HepG2 (cell line): ENCODE measurements around the gene LYPD4. TPM values are rescaled to one million over a fixed set of nuclear protein-coding genes. Genes with fewer than 3 reads are reported as not detected.

Experiments
- ATF1 ChIP-seq: IDR thresholded peaks from 2 replicates; pipeline ENCODE4 v1.6.1; 2016; ENCODE audit warnings: mild to moderate bottlenecking, control low read depth
- CREB1 ChIP-seq, 2 experiments: fragments of 450-650 bp in 1 of 2; IDR thresholded peaks; 2 replicates each; pipeline ENCODE4 v1.6.1; 2016 to 2017; ENCODE audit warnings: control low read depth in 1 of 2, mild to moderate bottlenecking in 1 of 2, missing compliant biosample characterization in 1 of 2, missing genetic modification characterization in 1 of 2
- ELF1 ChIP-seq: sonication (generic); formaldehyde crosslinking; IDR thresholded peaks from 2 replicates; pipeline ENCODE4 v1.4.0; 2020; ENCODE audit warnings: missing genetic modification reagents
- ETV6 ChIP-seq: sonication (generic); formaldehyde crosslinking; conservative IDR thresholded peaks from 2 replicates; pipeline ENCODE4 v1.4.0; 2020; ENCODE audit warnings: missing genetic modification reagents
- FOXP1 ChIP-seq, 2 experiments: fragments of 450-650 bp in 1 of 2; IDR thresholded peaks; 2 replicates each; pipeline ENCODE4 v1.6.1; 2017 to 2018; ENCODE audit warnings: antibody characterized with exemption in 1 of 2
- HMG20A ChIP-seq: IDR thresholded peaks from 2 replicates; pipeline ENCODE4 v1.6.1; 2016; ENCODE audit warnings: borderline replicate concordance
- HNRNPL ChIP-seq: fragments of 200-400 bp; formaldehyde crosslinking; IDR thresholded peaks from 2 replicates; pipeline ENCODE4 v1.6.1; 2017; ENCODE audit warnings: mild to moderate bottlenecking, low read depth, low read length
- JUN ChIP-seq: sonication (generic); formaldehyde crosslinking; IDR thresholded peaks from 2 replicates; pipeline ENCODE4 v1.4.0; 2020; ENCODE audit warnings: mild to moderate bottlenecking, missing genetic modification reagents
- KLF12 ChIP-seq: sonication (generic); formaldehyde crosslinking; IDR thresholded peaks from 2 replicates; pipeline ENCODE4 v1.4.0; 2020; ENCODE audit warnings: missing genetic modification reagents, borderline replicate concordance
- KLF15 ChIP-seq: sonication (generic); formaldehyde crosslinking; IDR thresholded peaks from 2 replicates; pipeline ENCODE4 v1.8.1; 2023; ENCODE audit warnings: borderline replicate concordance, mild to moderate bottlenecking, inconsistent platforms, missing genetic modification reagents, mixed read lengths
- KMT2A ChIP-seq: sonication (generic); formaldehyde crosslinking; IDR thresholded peaks from 2 replicates; pipeline ENCODE4 v1.4.0; 2020; ENCODE audit warnings: missing genetic modification reagents
- MNT ChIP-seq: fragments of 450-650 bp; IDR thresholded peaks from 2 replicates; pipeline ENCODE4 v1.6.1; 2016
- MYC ChIP-seq: sonication (generic); formaldehyde crosslinking; IDR thresholded peaks from 2 replicates; pipeline ENCODE4 v1.9.0; 2021; ENCODE audit warnings: missing genetic modification reagents, borderline replicate concordance
- NRL ChIP-seq: sonication (generic); formaldehyde crosslinking; IDR thresholded peaks from 2 replicates; pipeline ENCODE4 v1.5.0; 2020; ENCODE audit warnings: missing genetic modification reagents, mild to moderate bottlenecking, moderate library complexity, borderline replicate concordance
- RARA ChIP-seq: IDR thresholded peaks from 2 replicates; pipeline ENCODE4 v1.6.1; 2016; ENCODE audit warnings: missing genetic modification reagents, missing compliant biosample characterization
- RELA ChIP-seq: sonication (generic); formaldehyde crosslinking; IDR thresholded peaks from 2 replicates; pipeline ENCODE4 v1.4.0; 2020; ENCODE audit warnings: missing genetic modification reagents
- SCMH1 ChIP-seq: sonication (generic); formaldehyde crosslinking; IDR thresholded peaks from 2 replicates; pipeline ENCODE4 v1.9.0; 2021; ENCODE audit warnings: missing genetic modification reagents, mild to moderate bottlenecking, borderline replicate concordance
- SNAPC2 ChIP-seq: sonication (generic); formaldehyde crosslinking; IDR thresholded peaks from 2 replicates; pipeline ENCODE4 v1.8.1; 2022; ENCODE audit warnings: mild to moderate bottlenecking, missing genetic modification reagents
- SRSF9 ChIP-seq: fragments of 200-400 bp; formaldehyde crosslinking; IDR thresholded peaks from 2 replicates; pipeline ENCODE4 v1.6.1; 2018; ENCODE audit warnings: borderline replicate concordance, mild to moderate bottlenecking, low read depth, low read length; ENCODE audit not compliant: insufficient read depth, poor library complexity, severe bottlenecking
- TCF12 ChIP-seq, 2 experiments: fragments of 450-650 bp in 1 of 2; sonication (generic) in 1 of 2; formaldehyde crosslinking in 1 of 2; IDR thresholded peaks; 2 replicates each; pipeline versions ENCODE4 v1.6.1 to v1.8.0; 2017 to 2022; ENCODE audit warnings: antibody characterized with exemption in 1 of 2, mild to moderate bottlenecking in 1 of 2, missing genetic modification reagents in 1 of 2, moderate library complexity in 1 of 2
- TFE3 ChIP-seq: IDR thresholded peaks from 2 replicates; pipeline ENCODE4 v1.6.1; 2016
- ZKSCAN1 ChIP-seq: fragments of 150-350 bp; IDR thresholded peaks from 2 replicates; pipeline ENCODE4 v1.6.1; 2014; ENCODE audit warnings: low read length
- ZNF160 ChIP-seq: sonication (generic); formaldehyde crosslinking; IDR thresholded peaks from 2 replicates; pipeline ENCODE4 v1.8.0; 2022; ENCODE audit warnings: mild to moderate bottlenecking, inconsistent platforms, missing genetic modification reagents
- ZNF296 ChIP-seq: sonication (generic); formaldehyde crosslinking; conservative IDR thresholded peaks from 2 replicates; pipeline ENCODE4 v1.5.0; 2020; ENCODE audit warnings: mild to moderate bottlenecking, missing genetic modification reagents
- ZNF354B ChIP-seq: sonication (generic); formaldehyde crosslinking; IDR thresholded peaks from 2 replicates; pipeline ENCODE4 v1.8.0; 2022; ENCODE audit warnings: mild to moderate bottlenecking, missing genetic modification reagents
- ZNF746 ChIP-seq: sonication (generic); formaldehyde crosslinking; IDR thresholded peaks from 2 replicates; pipeline ENCODE4 v1.8.0; 2022; ENCODE audit warnings: mild to moderate bottlenecking, missing genetic modification reagents
- ZNF772 ChIP-seq: sonication (generic); formaldehyde crosslinking; IDR thresholded peaks from 2 replicates; pipeline ENCODE4 v1.5.0; 2020; ENCODE audit warnings: mild to moderate bottlenecking, missing genetic modification reagents
- ZNF883 ChIP-seq: sonication (generic); formaldehyde crosslinking; IDR thresholded peaks from 2 replicates; pipeline ENCODE4 v1.5.1; 2020; ENCODE audit warnings: mild to moderate bottlenecking, missing genetic modification reagents; ENCODE audit errors: not compliant biosample characterization
- polyA plus RNA-seq, 8 experiments: library from polyadenylated mRNA; depleted of rRNA in 3 of 8; stranded (reverse) in 7 of 8; unstranded in 1 of 8; fragments of >200 nt; fragmentation: Illumina TruSeq in 4 of 8; extraction: Trizol in 4 of 8; gene quantifications; 2 replicates each; pipeline versions ENCODE4 v1.2.1 to v1.2.3, GENCODE V29; 2011 to 2016; ENCODE audit warnings: low read depth in 4 of 8, missing spikeins in 1 of 8, mixed read lengths in 1 of 8; ENCODE audit not compliant: insufficient read depth in 1 of 8
- total RNA-seq, 5 experiments: library from RNA; depleted of rRNA; stranded (reverse); fragments of >200 nt; fragmentation: Illumina TruSeq; extraction: Trizol; gene quantifications; 2 replicates each; pipeline ENCODE4 v1.2.3, GENCODE V29; 2016; ENCODE audit warnings: low read depth in 1 of 5

Gene LYPD4
- total and polyA plus RNA-seq, 2 of the 13 experiments (the other 11 are each of a cell fraction or from before 2014, with no cell fraction given): not detected

- TF ChIP-seq KMT2A: peak; percentile 48
- peak; percentile 89; the same call in 1 of the 2 replicates for TF ChIP-seq SNAPC2
- no peak for TF ChIP-seq FOXP1 (IDR thresholded peaks at IDR 0.05)
- TF ChIP-seq FOXP1 (CRISPR knock-in tag; IDR thresholded peaks at IDR 0.05): no peak
- TF ChIP-seq ZNF883: peak; percentile 43
- 0 out of 2 replicates have a peak, but pooled peaks have one; percentile 35 for TF ChIP-seq RELA (CRISPR knock-in tag)
- no peak for TF ChIP-seq HMG20A (CRISPR knock-in tag)
- TF ChIP-seq ELF1 (CRISPR knock-in tag): peak; percentile 99
- TF ChIP-seq KLF12 (CRISPR knock-in tag): no peak
- TF ChIP-seq ZNF746 (CRISPR knock-in tag): peak; percentile 82
- TF ChIP-seq ZNF160: peak; percentile 37; the same call in 1 of the 2 replicates
- TF ChIP-seq ZNF772 (CRISPR knock-in tag): 0 out of 2 replicates have a peak, but pooled peaks have one; percentile 66
- peak; percentile 94 for TF ChIP-seq MYC (CRISPR knock-in tag)
- TF ChIP-seq JUN (CRISPR knock-in tag): no peak; the same call in 1 of the 2 replicates
- TF ChIP-seq CREB1 (IDR thresholded peaks at IDR 0.05): peak; percentile 60
- peak; percentile 85 for TF ChIP-seq CREB1 (CRISPR knock-in tag; IDR thresholded peaks at IDR 0.05)
- TF ChIP-seq MNT: peak; percentile 2; the same call in 1 of the 2 replicates
- no peak for TF ChIP-seq SRSF9
- TF ChIP-seq TFE3 (CRISPR knock-in tag): no peak; the same call in 1 of the 2 replicates
- peak; percentile 85 for TF ChIP-seq ATF1 (CRISPR knock-in tag)
- peak; percentile 100 for TF ChIP-seq ETV6 (CRISPR knock-in tag)
- TF ChIP-seq TCF12 (IDR thresholded peaks at IDR 0.05): no peak
- TF ChIP-seq TCF12 (CRISPR knock-in tag; IDR thresholded peaks at IDR 0.05): no peak; the same call in 1 of the 2 replicates
- no peak; the same call in none of the 2 replicates for TF ChIP-seq RARA (CRISPR knock-in tag)
- no peak for TF ChIP-seq NRL
- no peak for TF ChIP-seq SCMH1 (CRISPR knock-in tag)
- TF ChIP-seq HNRNPL: no peak
- TF ChIP-seq ZKSCAN1: no peak
- TF ChIP-seq ZNF354B (CRISPR knock-in tag): no peak
- TF ChIP-seq ZNF296 (CRISPR knock-in tag): no peak
- no peak; the same call in 1 of the 2 replicates for TF ChIP-seq KLF15 (CRISPR knock-in tag)
These were observed 15.3 kb upstream of the LYPD4 start, which contains the start of gene RPS19 (continued) for GRCh38 chr19:41859618-41860418.
